ENCODE measurements around the gene TTBK2. TPM values are rescaled to one million over a fixed set of nuclear protein-coding genes. Genes with fewer than 3 reads are reported as not detected.

The TTBK2 gene
- total RNA-seq, 1 experiment from 2014 or later: 17.2 TPM

DNA sequence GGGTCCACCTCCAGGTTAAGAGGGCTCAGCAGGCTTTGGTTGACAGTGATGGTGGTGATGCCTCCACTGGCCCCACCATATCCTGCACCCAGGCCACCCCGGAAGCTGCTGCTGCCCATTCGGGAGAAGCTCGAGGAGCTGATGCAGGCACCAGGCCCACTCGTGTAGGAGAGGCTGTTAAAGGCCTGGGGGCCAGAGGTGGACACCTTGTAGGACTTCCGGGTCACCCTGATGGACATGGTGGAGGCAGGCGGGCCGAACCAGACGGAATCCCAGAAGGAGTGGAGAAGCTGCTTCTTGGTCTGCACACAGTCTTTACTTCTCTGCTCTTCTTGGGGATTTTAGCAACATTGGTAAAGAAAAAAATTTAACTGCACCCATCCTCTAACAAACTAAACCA, 118.4 kb downstream of the TTBK2 start:
- DNase-seq (ENCODE audit: low read depth, low spot score) (no peak), ATAC-seq (no peak)
- POLR2A ChIA-PET: no interaction called here
- CTCF ChIA-PET: no interaction called here
- Histone ChIP-seq H3K27ac (ENCODE audit: low read length) (no peak overlapping the region), H3K4me1 (ENCODE audit: control insufficient read depth, insufficient read depth, low read length) (no peaks in the 10 kb centered on the region), H3K27me3 (ENCODE audit: control insufficient read depth, insufficient read depth, low read length) (no peaks in the 10 kb centered on the region), H3K4me3 (ENCODE audit: low read depth in 2 of 2, low read length in 2 of 2) (no peak overlapping the region), H3K36me3 (ENCODE audit: control insufficient read depth, insufficient read depth, low read length) (no peaks in the 10 kb centered on the region), H3K9me3 (ENCODE audit: control insufficient read depth, insufficient read depth, low read depth, low read length) (no peaks in the 10 kb centered on the region)
- BruUV-seq (replicated peaks): no TSS peak
- TF ChIP-seq SIN3A (IDR thresholded peaks at IDR 0.05; ENCODE audit: borderline replicate concordance, insufficient read depth, low read depth, low read length) (no peak), POLR2AphosphoS5 (IDR thresholded peaks at IDR 0.05; ENCODE audit: low read depth, low read length) (no peak), TCF7L2 (IDR thresholded peaks at IDR 0.05; ENCODE audit: low read depth, low read length) (no peak)
- TF ChIP-seq, protein P1, sequence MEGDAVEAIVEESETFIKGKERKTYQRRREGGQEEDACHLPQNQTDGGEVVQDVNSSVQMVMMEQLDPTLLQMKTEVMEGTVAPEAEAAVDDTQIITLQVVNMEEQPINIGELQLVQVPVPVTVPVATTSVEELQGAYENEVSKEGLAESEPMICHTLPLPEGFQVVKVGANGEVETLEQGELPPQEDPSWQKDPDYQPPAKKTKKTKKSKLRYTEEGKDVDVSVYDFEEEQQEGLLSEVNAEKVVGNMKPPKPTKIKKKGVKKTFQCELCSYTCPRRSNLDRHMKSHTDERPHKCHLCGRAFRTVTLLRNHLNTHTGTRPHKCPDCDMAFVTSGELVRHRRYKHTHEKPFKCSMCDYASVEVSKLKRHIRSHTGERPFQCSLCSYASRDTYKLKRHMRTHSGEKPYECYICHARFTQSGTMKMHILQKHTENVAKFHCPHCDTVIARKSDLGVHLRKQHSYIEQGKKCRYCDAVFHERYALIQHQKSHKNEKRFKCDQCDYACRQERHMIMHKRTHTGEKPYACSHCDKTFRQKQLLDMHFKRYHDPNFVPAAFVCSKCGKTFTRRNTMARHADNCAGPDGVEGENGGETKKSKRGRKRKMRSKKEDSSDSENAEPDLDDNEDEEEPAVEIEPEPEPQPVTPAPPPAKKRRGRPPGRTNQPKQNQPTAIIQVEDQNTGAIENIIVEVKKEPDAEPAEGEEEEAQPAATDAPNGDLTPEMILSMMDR (IDR thresholded peaks at IDR 0.05): no peak
- TF ChIP-seq, protein P2, sequence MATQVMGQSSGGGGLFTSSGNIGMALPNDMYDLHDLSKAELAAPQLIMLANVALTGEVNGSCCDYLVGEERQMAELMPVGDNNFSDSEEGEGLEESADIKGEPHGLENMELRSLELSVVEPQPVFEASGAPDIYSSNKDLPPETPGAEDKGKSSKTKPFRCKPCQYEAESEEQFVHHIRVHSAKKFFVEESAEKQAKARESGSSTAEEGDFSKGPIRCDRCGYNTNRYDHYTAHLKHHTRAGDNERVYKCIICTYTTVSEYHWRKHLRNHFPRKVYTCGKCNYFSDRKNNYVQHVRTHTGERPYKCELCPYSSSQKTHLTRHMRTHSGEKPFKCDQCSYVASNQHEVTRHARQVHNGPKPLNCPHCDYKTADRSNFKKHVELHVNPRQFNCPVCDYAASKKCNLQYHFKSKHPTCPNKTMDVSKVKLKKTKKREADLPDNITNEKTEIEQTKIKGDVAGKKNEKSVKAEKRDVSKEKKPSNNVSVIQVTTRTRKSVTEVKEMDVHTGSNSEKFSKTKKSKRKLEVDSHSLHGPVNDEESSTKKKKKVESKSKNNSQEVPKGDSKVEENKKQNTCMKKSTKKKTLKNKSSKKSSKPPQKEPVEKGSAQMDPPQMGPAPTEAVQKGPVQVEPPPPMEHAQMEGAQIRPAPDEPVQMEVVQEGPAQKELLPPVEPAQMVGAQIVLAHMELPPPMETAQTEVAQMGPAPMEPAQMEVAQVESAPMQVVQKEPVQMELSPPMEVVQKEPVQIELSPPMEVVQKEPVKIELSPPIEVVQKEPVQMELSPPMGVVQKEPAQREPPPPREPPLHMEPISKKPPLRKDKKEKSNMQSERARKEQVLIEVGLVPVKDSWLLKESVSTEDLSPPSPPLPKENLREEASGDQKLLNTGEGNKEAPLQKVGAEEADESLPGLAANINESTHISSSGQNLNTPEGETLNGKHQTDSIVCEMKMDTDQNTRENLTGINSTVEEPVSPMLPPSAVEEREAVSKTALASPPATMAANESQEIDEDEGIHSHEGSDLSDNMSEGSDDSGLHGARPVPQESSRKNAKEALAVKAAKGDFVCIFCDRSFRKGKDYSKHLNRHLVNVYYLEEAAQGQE (IDR thresholded peaks at IDR 0.05; ENCODE audit: insufficient read depth in 1 of 2, low read depth in 2 of 2, low read length in 1 of 2): no peak
- in situ Hi-C loops (cut with HindIII; ENCODE audit: low pct_unique_long_range_greater_than_20kb, low sequenced_read_pairs): no loop called here
- intact Hi-C loops (cut with micrococcal nuclease; ENCODE audit: unreplicated experiment): no loop called here

DNA sequence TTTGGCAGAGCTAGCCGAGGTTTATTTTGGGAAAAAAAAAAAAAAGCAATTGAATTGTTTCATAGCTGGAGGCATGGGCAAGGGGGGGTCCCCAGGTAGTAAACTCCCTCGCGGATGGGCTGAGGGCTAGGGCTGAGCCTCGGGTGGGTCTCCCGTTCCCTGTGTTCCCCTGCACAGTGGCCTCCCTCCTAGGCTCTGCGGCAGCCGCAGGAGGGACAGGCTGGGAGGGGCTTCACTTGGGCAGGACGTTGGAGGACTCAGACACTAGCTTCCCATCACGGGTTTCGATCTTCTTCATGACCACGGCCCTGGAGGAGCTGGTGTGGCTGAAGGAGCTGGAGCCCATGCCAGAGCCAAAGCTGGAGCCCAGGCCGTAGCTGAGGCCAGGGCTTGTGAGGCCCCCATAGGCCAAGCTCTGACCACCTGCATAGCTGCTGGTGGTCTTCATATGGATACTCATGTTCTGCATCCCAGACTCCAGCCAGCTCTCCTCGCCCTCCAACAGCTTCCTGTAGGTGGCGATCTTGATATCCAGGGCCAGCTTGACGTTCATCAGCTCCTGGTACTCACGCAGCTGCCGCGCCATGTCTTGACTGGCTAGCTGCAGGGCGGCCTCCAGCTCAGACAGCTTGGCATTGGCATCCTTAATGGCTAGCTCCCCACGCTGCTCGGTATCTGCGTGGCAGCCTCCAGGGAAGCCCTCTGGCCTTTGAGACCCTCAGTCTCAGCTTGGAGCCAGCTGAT, 119.7 kb downstream of the TTBK2 start:
- H3K36me3 ChIP-seq (ENCODE audit: control insufficient read depth, insufficient read depth, low read length): no peaks in the 10 kb centered on the region
- ATAC-seq (no peak), DNase-seq (ENCODE audit: low read depth, low spot score) (no peak)
- H3K27ac ChIP-seq (ENCODE audit: low read length): no peak overlapping the region
- H3K27me3 ChIP-seq (ENCODE audit: control insufficient read depth, insufficient read depth, low read length): no peaks in the 10 kb centered on the region
- no peak overlapping the region for H3K4me3 ChIP-seq (ENCODE audit: low read depth in 2 of 2, low read length in 2 of 2)
- ChIA-PET CTCF (interaction anchor here (0.6 to 0.9 kb wide), 3 partner anchors 59 to 125 kb away, joined by 3 to 6 read pairs (median 6); no protein-coding TSS in a partner anchor), POLR2A (interaction anchor here (0.5 kb wide), 1 partner anchor 53 kb away, joined by 3 read pairs; no protein-coding TSS in a partner anchor)
- in situ Hi-C loops (cut with HindIII; ENCODE audit: low pct_unique_long_range_greater_than_20kb, low sequenced_read_pairs) (no loop called here), intact Hi-C loops (cut with micrococcal nuclease; ENCODE audit: unreplicated experiment) (no loop called here)
- BruUV-seq (replicated peaks): no TSS peak
- H3K9me3 ChIP-seq (ENCODE audit: control insufficient read depth, insufficient read depth, low read depth, low read length): no peaks in the 10 kb centered on the region
- TF ChIP-seq TCF7L2 (IDR thresholded peaks at IDR 0.05; ENCODE audit: low read depth, low read length) (no peak), SIN3A (IDR thresholded peaks at IDR 0.05; ENCODE audit: borderline replicate concordance, insufficient read depth, low read depth, low read length) (no peak)
- TF ChIP-seq, protein P1 (IDR thresholded peaks at IDR 0.05): peak; percentile 64
- H3K4me1 ChIP-seq (ENCODE audit: control insufficient read depth, insufficient read depth, low read length): no peaks in the 10 kb centered on the region

All from Panc1 (cell line).